HCT116 (cell line): ENCODE measurements around the gene PRR7.

Experiments used
- CTCF ChIP-seq, 3 experiments: fragments of 200-600 bp in 1 of 3; sonication (generic) in 1 of 3; IDR thresholded peaks in 2 of 3; conservative IDR thresholded peaks in 1 of 3; 2 replicates each; pipeline ENCODE4 v1.5.1; 2012 to 2017; ENCODE audit warnings: low read depth in 2 of 3, low read length in 2 of 3, antibody characterized with exemption in 1 of 3, borderline replicate concordance in 1 of 3, control low read depth in 1 of 3, mild to moderate bottlenecking in 1 of 3, mixed read lengths in 1 of 3, mixed run types in 1 of 3, moderate library complexity in 1 of 3; ENCODE audit not compliant: insufficient read depth in 1 of 3
- ELF1 ChIP-seq: IDR thresholded peaks from 2 replicates; pipeline ENCODE4 v1.6.1; 2012; ENCODE audit warnings: low read depth, borderline replicate concordance
- MAX ChIP-seq: IDR thresholded peaks from 2 replicates; pipeline ENCODE4 v1.6.1; 2012
- POLR2A ChIP-seq: IDR thresholded peaks from 2 replicates; pipeline ENCODE4 v1.7.0; 2011; ENCODE audit warnings: borderline replicate concordance; ENCODE audit not compliant: insufficient read depth, insufficient read length; ENCODE audit errors: extremely low read depth
- POLR2AphosphoS5 ChIP-seq: IDR thresholded peaks from 2 replicates; pipeline ENCODE4 v1.6.1; 2011; ENCODE audit warnings: mild to moderate bottlenecking, low read depth, low read length, moderate library complexity
- RAD21 ChIP-seq: IDR thresholded peaks from 2 replicates; pipeline ENCODE4 v1.6.1; 2012; ENCODE audit warnings: low read depth, mild to moderate bottlenecking

GRCh38 chr5:177495243-177496060, 48.8 kb downstream of the PRR7 start:
- TF ChIP-seq CTCF (IDR thresholded peaks at IDR 0.05 in 2 of 3, conservative IDR thresholded peaks at IDR 0.05 in 1 of 3; ENCODE audit: borderline replicate concordance in 1 of 3, insufficient read depth in 1 of 3, low read depth in 2 of 3, low read length in 2 of 3) (no peak), MAX (no peak), POLR2A (no peak), RAD21 (no peak), POLR2AphosphoS5 (no peak), ELF1 (no peak)
